NCI-H2029 (cell line): ENCODE results near the gene CYP2U1.
"Not testable (repeated sequence)": the region's sequence is repeated elsewhere in the genome, so short reads cannot be mapped to it uniquely, and the experiment has no call there.

ENCODE experiments used
- DNase-seq: peaks from one replicate; lab custom pipeline; 2025; lab: John Stamatoyannopoulos, UW

CYP2U1 gene

GRCh38 chr4:107930821-107931774 is at the start of gene CYP2U1:
Gene CYP2U1, plus strand, starts transcription at chr4:107931549. Its CDS starts 95 bp downstream, at chr4:107931644.
- peak; percentile 54 for DNase-seq

- DNase-seq: no peak
Measured at GRCh38 chr4:107885865-107886264, 45.5 kb upstream of the CYP2U1 start.

- DNase-seq: no peak
Measured at GRCh38 chr4:107888237-107888636, 43.1 kb upstream of the CYP2U1 start.

- DNase-seq: no peak
Measured at GRCh38 chr4:107890779-107891178, 40.6 kb upstream of the CYP2U1 start.

DNA sequence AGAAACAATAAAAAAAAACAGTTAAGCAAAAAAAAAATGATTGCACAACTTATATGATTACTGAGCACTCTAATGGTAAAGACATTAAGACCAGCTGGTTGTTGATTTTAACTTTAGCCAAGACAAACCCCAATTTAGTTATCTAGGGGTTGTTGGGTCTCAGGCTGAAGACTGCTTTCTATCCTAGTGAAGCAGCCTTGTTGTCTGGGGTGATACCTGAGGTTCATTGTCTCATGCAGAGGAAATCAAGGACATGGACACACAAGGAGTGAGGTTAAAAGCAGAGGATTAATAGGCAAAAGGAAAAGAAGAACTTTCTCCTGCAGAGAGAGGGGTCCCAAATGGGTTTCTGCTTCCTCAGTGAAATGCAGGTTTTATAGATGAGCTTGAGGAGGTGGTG is 40.0 kb upstream of the CYP2U1 start:
- DNase-seq: no peak

DNA sequence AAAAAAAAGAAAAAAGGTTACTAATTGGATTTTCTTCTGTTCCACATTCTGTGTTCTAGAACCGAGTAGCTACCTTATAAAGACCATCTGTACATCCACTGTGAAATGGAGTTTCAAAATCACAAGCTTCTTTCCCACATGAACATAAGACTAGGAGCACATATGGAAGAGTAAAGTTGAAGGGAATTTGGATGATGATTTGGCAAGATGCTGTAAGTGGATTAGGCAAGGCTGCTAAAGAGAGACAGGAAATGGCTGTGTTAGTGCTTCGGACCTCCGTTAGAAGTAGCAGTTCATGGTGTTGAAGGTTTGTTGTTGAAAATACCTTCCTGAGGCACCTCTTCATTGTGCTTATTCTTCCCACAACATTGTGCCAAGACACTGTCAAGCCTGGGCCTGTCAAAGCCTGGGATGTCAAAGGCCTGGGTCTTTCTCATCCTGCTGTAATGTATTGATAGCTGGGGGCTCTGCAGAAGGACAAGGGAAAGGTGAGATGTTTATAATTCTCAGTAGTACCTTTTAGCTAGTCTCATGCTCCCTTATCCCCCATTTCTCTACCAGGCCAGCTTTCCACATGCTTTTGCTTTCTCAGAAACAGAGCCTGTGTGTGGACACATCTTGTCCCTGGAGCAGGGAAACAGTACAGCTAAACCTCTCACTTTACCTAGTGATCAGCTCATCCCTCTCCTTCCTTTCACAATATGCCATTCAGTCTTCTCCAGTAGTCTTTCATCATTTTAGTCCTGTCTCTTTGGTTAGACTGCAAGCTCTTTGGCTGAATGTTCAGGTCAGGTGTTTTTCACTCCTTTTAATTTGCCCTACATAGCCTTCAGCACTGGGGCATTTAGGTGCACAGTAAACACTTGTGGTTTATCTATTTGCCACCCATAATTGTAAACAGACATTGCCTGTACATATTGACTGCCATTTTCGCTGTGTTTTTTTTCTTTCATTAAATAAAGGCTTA is 37.9 kb upstream of the CYP2U1 start:
- DNase-seq: peak; percentile 15

DNA sequence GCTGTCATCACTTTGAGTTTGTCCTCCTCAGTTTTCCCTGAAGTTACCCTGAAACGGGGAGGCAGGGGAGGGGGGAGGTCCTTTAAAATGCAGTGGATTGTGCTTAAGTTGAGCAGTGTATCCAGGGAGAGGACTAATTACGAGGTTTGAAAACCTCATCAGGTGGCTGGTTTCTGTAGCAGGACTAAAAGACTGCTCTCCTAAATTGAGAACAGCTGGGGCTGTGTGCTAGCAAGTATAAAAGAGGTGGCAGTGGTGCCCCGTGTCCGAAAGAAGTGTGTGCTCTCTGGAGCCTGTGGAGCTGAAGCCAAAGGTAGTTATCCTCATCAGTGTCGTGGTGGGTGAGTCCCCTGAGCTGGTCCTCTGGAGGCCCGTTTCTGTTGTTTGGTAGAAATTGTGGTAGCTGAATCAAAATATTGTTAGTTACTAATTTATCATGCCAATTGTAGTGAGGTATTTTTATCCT is 37.2 kb upstream of the CYP2U1 start:
- no peak for DNase-seq

DNA sequence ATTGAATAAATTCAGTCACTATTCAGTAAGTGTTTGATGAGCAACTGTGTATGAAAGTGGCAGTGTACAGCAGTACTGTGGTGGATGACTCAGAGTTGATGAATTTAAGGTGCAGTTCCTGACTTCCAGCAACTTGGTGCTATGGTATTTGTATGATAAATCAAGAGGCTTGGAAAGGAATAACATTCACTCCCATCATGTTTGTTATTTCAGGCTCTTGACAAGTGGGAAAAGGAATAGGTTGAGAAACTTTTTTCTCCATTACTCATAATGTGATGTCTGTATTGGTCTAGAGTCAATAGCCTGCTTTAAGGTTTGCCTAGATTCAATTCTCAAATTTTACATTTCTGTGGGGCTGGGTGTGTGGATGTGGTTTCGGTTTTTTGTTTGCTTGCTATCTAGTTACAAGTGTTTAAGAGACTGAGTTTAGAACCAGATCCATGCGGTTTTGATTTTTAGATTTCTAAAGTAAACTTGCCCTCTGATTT is 35.1 kb upstream of the CYP2U1 start:
- DNase-seq: peak; percentile 34

DNA sequence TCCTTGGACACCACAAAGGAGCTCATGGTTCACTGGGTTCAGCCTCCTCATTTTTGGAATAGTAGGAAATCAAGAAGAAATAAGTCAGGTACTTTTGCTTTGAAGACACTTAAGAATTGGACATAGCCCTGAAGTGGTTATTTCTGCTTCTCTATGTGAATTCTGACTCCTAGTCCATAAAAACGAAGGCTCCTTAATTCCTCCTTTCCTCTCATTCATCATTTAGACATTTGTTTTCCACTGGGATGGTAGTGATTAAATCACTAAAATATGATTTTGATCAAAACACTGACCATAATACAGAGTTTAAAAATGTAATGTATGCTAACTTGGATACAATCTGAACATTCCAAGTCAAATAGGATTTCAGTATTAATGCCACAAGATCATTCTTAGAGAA is 34.7 kb upstream of the CYP2U1 start:
- DNase-seq: no peak

GRCh38 chr4:107897823-107898222 is 33.5 kb upstream of the CYP2U1 start:
- no peak for DNase-seq

DNA sequence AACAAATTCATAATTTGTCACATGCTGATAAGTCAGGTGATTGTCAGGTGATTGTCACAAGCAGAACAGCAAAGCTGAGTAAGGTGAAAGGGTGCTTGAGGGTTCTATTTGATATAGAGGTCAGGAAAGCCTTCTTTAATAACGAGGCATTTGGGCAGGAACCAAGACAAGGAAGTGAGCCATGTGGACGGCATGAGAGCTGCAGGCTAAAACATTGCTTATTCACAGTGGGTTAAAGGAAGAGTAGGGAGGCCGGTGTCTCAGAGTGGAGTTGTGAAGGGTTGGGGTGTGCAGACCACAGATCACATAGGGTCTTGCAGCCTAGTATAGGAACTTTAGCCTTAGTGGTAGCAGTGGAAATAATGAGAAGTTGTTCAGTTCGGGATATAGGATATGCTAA is 31.3 kb upstream of the CYP2U1 start:
- peak; percentile 8 for DNase-seq

GRCh38 chr4:107900508-107900907 is 30.8 kb upstream of the CYP2U1 start:
- no peak for DNase-seq

GRCh38 chr4:107901213-107901934 is 30.0 kb upstream of the CYP2U1 start:
- no peak for DNase-seq

DNA sequence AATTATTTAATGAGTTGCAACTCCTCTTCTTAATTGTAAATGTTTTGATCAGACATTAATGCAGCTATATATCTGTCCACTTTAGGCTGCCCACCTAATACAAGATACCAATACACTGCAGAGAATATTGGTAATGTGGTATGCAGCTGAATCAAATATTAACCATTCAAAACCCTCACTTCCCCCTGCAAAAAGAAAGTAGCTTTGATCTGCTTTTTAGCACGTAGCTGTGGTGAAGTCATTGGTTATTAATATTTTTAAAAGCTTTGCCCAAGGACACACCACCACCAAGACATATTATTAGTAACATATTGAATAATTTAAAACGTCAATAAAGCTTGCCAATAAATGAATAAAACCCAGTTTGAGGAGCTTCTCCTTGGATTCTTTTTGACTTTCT is 28.6 kb upstream of the CYP2U1 start:
- no peak for DNase-seq

GRCh38 chr4:107905082-107905481 is 26.3 kb upstream of the CYP2U1 start:
- not testable (repeated sequence) for DNase-seq

DNA sequence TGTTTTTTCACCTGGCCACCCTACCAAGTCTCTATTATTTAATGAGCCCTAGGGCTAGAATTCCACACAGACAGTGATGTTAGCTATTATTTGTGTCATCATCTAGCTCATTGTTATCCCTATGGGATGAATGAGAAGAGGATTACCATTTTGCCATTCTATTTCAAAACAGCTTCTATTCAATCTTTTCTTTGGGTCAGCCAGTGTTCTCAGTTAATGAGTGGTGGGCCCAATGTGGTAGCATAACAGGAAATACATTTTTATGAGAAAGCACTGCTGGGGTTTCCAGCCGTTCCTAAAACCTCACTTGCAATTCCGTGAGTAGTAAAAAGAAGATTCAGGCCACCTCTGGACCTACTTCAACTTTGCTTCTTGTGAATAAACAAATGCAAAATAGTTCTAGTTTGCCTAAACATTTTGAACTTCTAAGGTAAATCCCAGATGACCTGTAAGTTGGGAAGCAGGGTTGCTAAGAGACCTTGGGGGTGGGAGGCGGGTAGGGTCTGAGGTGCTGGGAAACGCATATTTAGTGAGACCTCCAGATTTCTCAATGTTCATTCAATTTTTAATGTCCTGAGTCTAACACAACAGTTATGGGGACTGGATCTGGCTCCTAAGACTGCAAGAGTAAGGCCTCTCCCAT is 24.8 kb upstream of the CYP2U1 start:
- DNase-seq: no peak

DNA sequence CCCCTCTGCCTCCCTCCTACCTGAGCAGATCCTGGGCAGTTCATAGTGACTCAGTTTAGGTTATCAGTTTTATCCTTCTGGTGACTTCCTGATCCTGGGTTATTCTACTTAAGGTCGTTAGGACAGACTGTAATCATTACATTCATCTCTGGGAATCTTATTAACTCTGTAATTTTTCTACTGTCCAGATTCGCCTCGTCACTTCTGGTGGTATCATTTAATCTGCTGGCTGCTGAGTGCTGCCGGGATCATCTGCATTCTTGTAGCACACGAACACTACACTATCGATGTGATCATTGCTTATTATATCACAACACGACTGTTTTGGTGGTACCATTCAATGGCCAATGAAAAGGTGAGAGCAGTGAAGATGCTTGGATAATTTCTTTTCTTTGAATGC is 23.0 kb upstream of the CYP2U1 start:
- no peak for DNase-seq

GRCh38 chr4:107913283-107913899 is 18.0 kb upstream of the CYP2U1 start:
- peak; percentile 36 for DNase-seq

- DNase-seq: no peak
Measured at GRCh38 chr4:107915220-107915619, 16.1 kb upstream of the CYP2U1 start.

DNA sequence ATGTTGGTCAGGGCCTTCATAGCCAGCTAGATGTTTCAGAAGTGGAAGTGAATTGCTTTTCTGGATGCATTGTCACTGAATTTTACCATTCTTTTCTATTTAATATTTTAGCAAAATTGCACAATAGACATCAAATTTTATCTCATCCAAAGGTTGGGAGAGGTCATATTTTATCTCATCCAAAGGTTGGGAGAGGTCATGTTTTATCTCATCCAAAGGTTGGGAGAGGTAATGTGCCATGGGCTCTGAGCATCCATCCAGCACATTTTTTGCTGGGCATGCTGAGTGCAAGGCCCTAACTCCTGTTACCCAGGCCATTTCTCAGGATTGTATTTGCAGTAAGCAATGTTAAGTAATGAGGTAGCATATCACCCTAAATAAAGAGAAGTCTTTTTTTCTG is 14.7 kb upstream of the CYP2U1 start:
- no peak for DNase-seq

- DNase-seq: no peak
Measured at GRCh38 chr4:107917500-107917899, 13.8 kb upstream of the CYP2U1 start.
